GM10248 (cell line): ENCODE measurements around the gene TBC1D13.

Source experiments
- CTCF ChIA-PET: fragments of 300-600 bp; sonication (Branson Sonifier 250); formaldehyde crosslinking; extraction: SDS; loops from one replicate; lab custom pipeline; 2021; ENCODE audit warnings: antibody characterized with exemption; lab: Yijun Ruan, JAX
- POLR2A ChIA-PET: fragments of 350-650 bp; sonication (Branson Sonifier 250); formaldehyde crosslinking; extraction: SDS; loops from one replicate; lab custom pipeline; 2020; ENCODE audit warnings: antibody characterized with exemption; lab: Yijun Ruan, JAX
- DNase-seq: peaks from one replicate; pipeline ENCODE4 v3.0.0; 2012; ENCODE audit errors: extremely low spot score
- TF ChIP-seq, protein P1 (sequence below): IDR thresholded peaks from 2 replicates; pipeline ENCODE4 v1.5.1; 2012; ENCODE audit warnings: mild to moderate bottlenecking, low read depth; ENCODE audit errors: extremely low read depth, missing control alignments, control extremely low read depth

Gene TBC1D13

GRCh38 chr9:128808543-128808942 lies 21.5 kb downstream of the TBC1D13 start:
- CTCF ChIA-PET = interaction anchor here (2.3 kb wide), 1 partner anchor 9 kb away, joined by 20 read pairs; the partner anchor contains the start of gene ENDOG

DNA sequence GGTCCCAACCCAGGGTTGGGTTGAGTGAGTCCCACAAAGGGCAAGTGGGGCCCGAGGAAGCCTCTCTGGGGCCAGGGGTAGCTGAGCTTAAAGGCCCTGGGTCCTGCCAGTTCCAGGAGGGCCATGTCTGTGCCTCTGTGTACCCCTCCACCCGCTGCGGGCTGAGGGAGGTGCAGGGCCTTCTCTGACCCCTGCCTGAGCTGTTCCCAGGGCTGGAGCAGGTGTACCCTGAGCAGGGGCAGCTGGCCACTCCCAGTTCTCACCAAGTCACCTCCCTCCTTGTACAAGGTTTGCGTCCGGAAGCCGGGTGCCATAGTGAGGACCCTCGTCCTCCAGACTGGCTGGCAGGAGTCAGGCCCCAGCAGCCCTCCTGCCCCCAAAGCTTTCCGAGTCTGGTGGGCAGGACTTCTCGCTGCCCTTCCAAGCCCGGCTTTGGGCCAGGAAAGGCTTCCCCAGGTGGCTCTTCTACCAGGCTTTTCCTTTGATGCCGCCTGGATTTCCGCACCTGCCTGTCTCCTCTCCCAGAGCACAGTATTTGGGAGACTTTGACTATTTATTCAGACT lies 22.1 kb downstream of the TBC1D13 start:
- ChIA-PET CTCF (interaction anchor here (2.3 kb wide), 1 partner anchor 9 kb away, joined by 20 read pairs; the partner anchor contains the start of gene ENDOG), POLR2A (interaction anchor here (0.6 kb wide), 1 partner anchor 256 kb away, joined by 3 read pairs; no protein-coding TSS in a partner anchor)
- DNase-seq = no peak
- TF ChIP-seq, protein P1, sequence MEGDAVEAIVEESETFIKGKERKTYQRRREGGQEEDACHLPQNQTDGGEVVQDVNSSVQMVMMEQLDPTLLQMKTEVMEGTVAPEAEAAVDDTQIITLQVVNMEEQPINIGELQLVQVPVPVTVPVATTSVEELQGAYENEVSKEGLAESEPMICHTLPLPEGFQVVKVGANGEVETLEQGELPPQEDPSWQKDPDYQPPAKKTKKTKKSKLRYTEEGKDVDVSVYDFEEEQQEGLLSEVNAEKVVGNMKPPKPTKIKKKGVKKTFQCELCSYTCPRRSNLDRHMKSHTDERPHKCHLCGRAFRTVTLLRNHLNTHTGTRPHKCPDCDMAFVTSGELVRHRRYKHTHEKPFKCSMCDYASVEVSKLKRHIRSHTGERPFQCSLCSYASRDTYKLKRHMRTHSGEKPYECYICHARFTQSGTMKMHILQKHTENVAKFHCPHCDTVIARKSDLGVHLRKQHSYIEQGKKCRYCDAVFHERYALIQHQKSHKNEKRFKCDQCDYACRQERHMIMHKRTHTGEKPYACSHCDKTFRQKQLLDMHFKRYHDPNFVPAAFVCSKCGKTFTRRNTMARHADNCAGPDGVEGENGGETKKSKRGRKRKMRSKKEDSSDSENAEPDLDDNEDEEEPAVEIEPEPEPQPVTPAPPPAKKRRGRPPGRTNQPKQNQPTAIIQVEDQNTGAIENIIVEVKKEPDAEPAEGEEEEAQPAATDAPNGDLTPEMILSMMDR = no peak

More at GRCh38 chr9:128808543-128808942, 21.5 kb downstream of the TBC1D13 start:
- DNase-seq = no peak
- TF ChIP-seq, protein P1 = no peak
- POLR2A ChIA-PET = interaction anchor here (0.6 kb wide), 1 partner anchor 256 kb away, joined by 3 read pairs; no protein-coding TSS in a partner anchor

GRCh38 chr9:128809831-128810230 lies 22.8 kb downstream of the TBC1D13 start:
- DNase-seq = no peak
- CTCF ChIA-PET = interaction anchor here (1.5 to 2.3 kb wide), 2 partner anchors 8 to 118 kb away, joined by 5 to 20 read pairs; partner anchors contain the start of gene ENDOG

DNA sequence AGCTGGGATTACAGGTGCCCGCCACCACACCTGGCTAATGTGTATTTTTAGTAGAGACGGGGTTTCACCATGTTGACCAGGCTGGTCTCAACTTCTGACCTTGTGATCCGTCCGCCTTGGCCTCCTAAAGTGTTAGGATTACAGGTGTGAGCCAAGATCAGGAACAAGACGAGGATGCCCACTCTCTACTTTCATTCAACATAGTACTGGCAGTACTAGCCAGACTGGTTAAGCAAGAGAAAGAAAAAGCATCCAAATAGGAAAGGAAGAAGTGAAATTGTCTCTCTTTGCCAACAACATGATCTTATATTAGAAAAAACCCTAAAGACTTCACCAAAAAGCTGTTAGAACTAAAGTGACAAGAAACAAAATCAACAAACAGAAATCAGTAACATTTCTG lies 23.8 kb downstream of the TBC1D13 start:
- TF ChIP-seq, protein P1 = no peak
- ChIA-PET POLR2A (no interaction called here), CTCF (interaction anchor here (0.8 to 2.3 kb wide), 3 partner anchors 7 to 117 kb away, joined by 3 to 20 read pairs (median 5); partner anchors contain the start of gene ENDOG)
- no peak for DNase-seq

More at GRCh38 chr9:128809831-128810230, 22.8 kb downstream of the TBC1D13 start:
- TF ChIP-seq, protein P1 = no peak
- POLR2A ChIA-PET = no interaction called here

DNA sequence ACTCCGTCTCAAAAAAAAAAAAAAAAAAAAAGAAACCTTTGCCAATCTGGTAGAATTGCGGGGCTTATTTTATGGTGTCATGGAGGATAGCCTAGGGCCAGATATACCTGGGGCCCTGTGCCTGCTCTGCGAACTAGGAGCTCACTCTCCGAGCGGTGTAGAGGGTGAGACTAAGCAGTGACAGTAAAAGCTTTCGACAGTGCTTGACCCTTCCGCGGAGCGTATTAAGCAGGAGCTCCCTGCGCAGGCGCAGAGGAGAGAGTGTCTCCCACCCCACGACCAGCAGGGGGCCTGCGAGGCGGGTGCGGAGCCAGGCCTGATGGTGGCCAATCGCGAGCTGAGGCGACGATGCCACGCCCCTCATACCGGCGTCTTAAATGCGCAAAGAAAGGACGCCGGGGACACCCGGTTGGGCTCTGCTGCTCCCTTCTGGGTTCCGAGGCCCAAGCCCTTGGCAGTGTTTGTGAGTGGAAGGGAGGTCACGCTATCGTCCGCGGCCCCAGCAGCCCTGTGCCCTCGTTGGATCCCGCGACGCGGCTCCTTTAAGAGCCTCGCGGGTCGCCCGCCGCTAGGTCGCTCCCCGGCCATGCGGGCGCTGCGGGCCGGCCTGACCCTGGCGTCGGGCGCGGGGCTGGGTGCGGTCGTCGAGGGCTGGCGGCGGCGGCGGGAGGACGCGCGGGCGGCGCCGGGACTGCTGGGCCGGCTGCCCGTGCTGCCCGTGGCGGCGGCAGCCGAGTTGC lies 31.2 kb downstream of the TBC1D13 start, which contains the start of gene ENDOG:
Gene ENDOG (plus strand): TSS at position 402 of the 740 bp plus-strand sequence. CDS start 185 bp downstream, at position 587.
- ChIA-PET POLR2A (interaction anchor here (0.5 to 3.6 kb wide), 17 partner anchors 12 to 379 kb away, joined by 3 to 14 read pairs (median 4); partner anchors contain the start of genes DOLK, NUP188, SPOUT1 and SPTAN1), CTCF (interaction anchor here (0.6 to 3.1 kb wide), 47 partner anchors 9 to 380 kb away, joined by 3 to 30 read pairs (median 5); partner anchors contain the start of genes PHYHD1, PKN3, SPOUT1 and ZDHHC12)
- peak; percentile 99 for DNase-seq
- TF ChIP-seq, protein P1 = peak; percentile 90
